Upper lobe of left lung (tissue), 4 donors: ENCODE data around the gene AJAP1.

ENCODE experiments used
- EP300 ChIP-seq, 4 donors: sonication (generic); formaldehyde crosslinking; IDR thresholded peaks; one replicate each; pipeline ENCODE4 v1.5.1; 2017; ENCODE audit warnings: antibody characterized with exemption in 4 of 4, control low read depth in 2 of 4
- POLR2A ChIP-seq, 4 donors: fragments of 450-650 bp; IDR thresholded peaks; one replicate each; pipeline ENCODE4 v1.5.1; 2016 to 2017; ENCODE audit warnings: antibody characterized with exemption in 4 of 4, mild to moderate bottlenecking in 2 of 4
- POLR2AphosphoS5 ChIP-seq, 2 donors: sonication (generic); formaldehyde crosslinking; IDR thresholded peaks; one replicate each; pipeline ENCODE4 v1.5.1; 2017; ENCODE audit warnings: antibody characterized with exemption in 2 of 2
- TF ChIP-seq, protein P1 (sequence below), 6 experiments: fragments of 450-650 bp in 4 of 6; fragments of 200-600 bp in 2 of 6; sonication (generic) in 2 of 6; IDR thresholded peaks; one replicate each; pipeline ENCODE4 v1.5.1; 2016 to 2019; ENCODE audit warnings: antibody characterized with exemption in 6 of 6

DNA sequence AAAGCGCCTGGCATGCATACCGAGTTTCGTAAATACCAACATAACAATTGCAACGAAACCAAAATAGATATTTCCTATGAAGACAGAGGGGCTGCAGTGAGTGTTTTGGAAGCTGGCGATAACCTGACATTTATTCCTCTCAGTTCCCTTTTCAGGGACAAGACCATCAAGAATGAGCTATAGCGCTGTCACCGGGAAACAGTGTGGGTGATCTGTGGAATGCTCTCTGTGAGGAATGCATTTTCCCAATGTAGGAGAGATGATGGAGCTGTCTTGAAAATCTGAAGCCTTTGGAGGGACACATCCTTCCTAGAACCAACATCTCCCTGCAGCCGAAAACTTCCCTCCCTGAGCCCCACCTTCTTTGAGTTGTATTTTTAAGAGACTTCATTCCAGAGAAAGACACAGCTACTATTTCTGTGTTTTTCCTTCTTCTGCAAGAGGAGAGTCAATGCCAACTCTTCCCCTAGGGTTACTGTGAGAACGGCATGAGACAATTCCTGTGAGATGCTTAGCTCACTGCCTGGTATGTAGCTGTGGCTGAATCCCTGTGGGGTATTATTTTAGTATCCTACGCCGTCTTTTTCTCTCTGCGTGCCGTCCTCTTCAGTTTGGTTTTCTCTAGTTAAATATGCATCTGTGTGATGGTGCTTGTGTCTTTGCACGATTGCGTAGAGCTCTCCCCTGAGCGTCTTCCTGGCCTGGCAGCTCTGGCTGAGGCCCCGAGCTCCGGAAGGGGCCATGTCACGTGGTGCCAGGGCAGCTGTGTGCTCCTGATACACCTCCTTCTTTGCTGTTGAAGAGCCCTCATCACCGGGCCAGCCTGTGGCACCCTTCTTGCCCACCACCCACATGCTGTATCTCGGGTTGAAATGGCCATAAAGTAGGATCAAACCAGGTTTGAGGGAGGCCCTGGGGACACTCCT, 45.2 kb downstream of the AJAP1 start:
- TF ChIP-seq, protein P1, sequence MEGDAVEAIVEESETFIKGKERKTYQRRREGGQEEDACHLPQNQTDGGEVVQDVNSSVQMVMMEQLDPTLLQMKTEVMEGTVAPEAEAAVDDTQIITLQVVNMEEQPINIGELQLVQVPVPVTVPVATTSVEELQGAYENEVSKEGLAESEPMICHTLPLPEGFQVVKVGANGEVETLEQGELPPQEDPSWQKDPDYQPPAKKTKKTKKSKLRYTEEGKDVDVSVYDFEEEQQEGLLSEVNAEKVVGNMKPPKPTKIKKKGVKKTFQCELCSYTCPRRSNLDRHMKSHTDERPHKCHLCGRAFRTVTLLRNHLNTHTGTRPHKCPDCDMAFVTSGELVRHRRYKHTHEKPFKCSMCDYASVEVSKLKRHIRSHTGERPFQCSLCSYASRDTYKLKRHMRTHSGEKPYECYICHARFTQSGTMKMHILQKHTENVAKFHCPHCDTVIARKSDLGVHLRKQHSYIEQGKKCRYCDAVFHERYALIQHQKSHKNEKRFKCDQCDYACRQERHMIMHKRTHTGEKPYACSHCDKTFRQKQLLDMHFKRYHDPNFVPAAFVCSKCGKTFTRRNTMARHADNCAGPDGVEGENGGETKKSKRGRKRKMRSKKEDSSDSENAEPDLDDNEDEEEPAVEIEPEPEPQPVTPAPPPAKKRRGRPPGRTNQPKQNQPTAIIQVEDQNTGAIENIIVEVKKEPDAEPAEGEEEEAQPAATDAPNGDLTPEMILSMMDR (IDR thresholded peaks at IDR 0.05), result no peak
- no peak for TF ChIP-seq POLR2AphosphoS5 (IDR thresholded peaks at IDR 0.05)
- no peak for TF ChIP-seq EP300 (IDR thresholded peaks at IDR 0.05)
- TF ChIP-seq POLR2A (IDR thresholded peaks at IDR 0.05), result no peak
